ENCODE results near the gene BCL2L13.
"Not testable (repeated sequence)": the region's sequence is repeated elsewhere in the genome, so short reads cannot be mapped to it uniquely, and the experiment has no call there.

The BCL2L13 gene

GRCh38 chr22:17753401-17753989, 114.9 kb downstream of the BCL2L13 start:
- TF ChIP-seq CTCF (IDR thresholded peaks at IDR 0.05; ENCODE audit: insufficient read depth, low read depth, low read length, missing control alignments), result no peak
- DNase-seq (ENCODE audit: low read depth), result no peak
- no peak overlapping the region for H3K4me3 ChIP-seq (ENCODE audit: low read depth, low read length)

GRCh38 chr22:17754233-17754925, 115.8 kb downstream of the BCL2L13 start:
- peak; percentile 29 for TF ChIP-seq CTCF (IDR thresholded peaks at IDR 0.05; ENCODE audit: insufficient read depth, low read depth, low read length, missing control alignments)
- no peak overlapping the region for H3K4me3 ChIP-seq (ENCODE audit: low read depth, low read length)
- DNase-seq (ENCODE audit: low read depth), result peak; percentile 38

GRCh38 chr22:17761138-17761488, 122.6 kb downstream of the BCL2L13 start:
- no peak for TF ChIP-seq CTCF (IDR thresholded peaks at IDR 0.05; ENCODE audit: insufficient read depth, low read depth, low read length, missing control alignments)
- no peak for DNase-seq (ENCODE audit: low read depth)
- H3K4me3 ChIP-seq (ENCODE audit: low read depth, low read length), result no peak overlapping the region

GRCh38 chr22:17763442-17763841, 124.9 kb downstream of the BCL2L13 start:
- DNase-seq (ENCODE audit: low read depth); H3K4me3 ChIP-seq (ENCODE audit: low read depth, low read length): not testable (repeated sequence)

GRCh38 chr22:17764036-17764435, 125.5 kb downstream of the BCL2L13 start:
- H3K4me3 ChIP-seq (ENCODE audit: low read depth, low read length), result no peak overlapping the region
- DNase-seq (ENCODE audit: low read depth), result no peak
- no peak for TF ChIP-seq CTCF (IDR thresholded peaks at IDR 0.05; ENCODE audit: insufficient read depth, low read depth, low read length, missing control alignments)

DNA sequence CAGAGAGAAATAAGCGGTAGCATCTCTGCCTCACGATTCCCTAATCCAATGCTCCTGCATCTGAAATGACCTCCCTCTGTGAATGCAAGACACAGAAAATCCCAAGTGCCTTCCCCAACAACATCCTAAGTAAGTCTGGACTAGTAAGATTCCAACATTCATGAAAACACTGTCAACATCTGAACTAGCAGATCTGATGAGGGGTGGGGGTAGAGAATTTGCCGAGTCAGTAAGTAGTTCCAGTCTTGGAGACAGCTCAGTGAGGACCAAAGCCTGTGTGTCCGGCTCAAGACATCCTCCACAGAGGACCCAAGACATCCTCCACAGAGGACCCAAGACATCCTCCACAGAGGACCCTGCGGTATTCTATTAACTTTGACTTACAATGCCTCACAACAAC, 126.3 kb downstream of the BCL2L13 start:
- DNase-seq (ENCODE audit: low read depth); H3K4me3 ChIP-seq (ENCODE audit: low read depth, low read length): not testable (repeated sequence)

- DNase-seq (ENCODE audit: low read depth), result peak; percentile 88
- no peak for TF ChIP-seq CTCF (IDR thresholded peaks at IDR 0.05; ENCODE audit: insufficient read depth, low read depth, low read length, missing control alignments)
- H3K4me3 ChIP-seq (ENCODE audit: low read depth, low read length), result no peak overlapping the region
Observed at GRCh38 chr22:17767233-17768065, 128.9 kb downstream of the BCL2L13 start.

Measured in GM12865 (cell line).